LNCaP clone FGC (cell line): ENCODE data around the gene MLC1.
A peak's percentile ranks its signal among the peaks of the same experiment; 100 is the strongest.

Source experiments
- DNase-seq: peaks from one replicate; pipeline ENCODE4 v3.0.0-alpha.2; 2011; ENCODE audit warnings: low read depth
- H3K4me3 ChIP-seq: 2 replicates; pipeline ENCODE4 v1.5.1; 2011; ENCODE audit warnings: mild to moderate bottlenecking, low read depth, low read length, control low read depth
- CTCF ChIP-seq: IDR thresholded peaks from 2 replicates; pipeline ENCODE4 v1.5.1; 2012; ENCODE audit warnings: mild to moderate bottlenecking; ENCODE audit not compliant: control insufficient read depth, insufficient read depth; ENCODE audit errors: extremely low read depth

MLC1 gene

GRCh38 chr22:50030297-50031188 lies 54.7 kb downstream of the MLC1 start:
- no peak overlapping the region for H3K4me3 ChIP-seq
- peak; percentile 98 for TF ChIP-seq CTCF
- DNase-seq = no peak

GRCh38 chr22:50027639-50028537 lies 57.3 kb downstream of the MLC1 start:
- TF ChIP-seq CTCF = no peak
- DNase-seq = no peak
- H3K4me3 ChIP-seq = no peak overlapping the region

GRCh38 chr22:50025993-50026392 lies 59.2 kb downstream of the MLC1 start:
- DNase-seq = no peak
- H3K4me3 ChIP-seq = no peak overlapping the region
- TF ChIP-seq CTCF = no peak

- H3K4me3 ChIP-seq = no peak overlapping the region
- TF ChIP-seq CTCF = no peak
Observed at GRCh38 chr22:50022171-50022819, 62.9 kb downstream of the MLC1 start.

GRCh38 chr22:50020606-50021005 lies 64.6 kb downstream of the MLC1 start:
- TF ChIP-seq CTCF = no peak
- no peak for DNase-seq
- no peak overlapping the region for H3K4me3 ChIP-seq

More at GRCh38 chr22:50022171-50022819, 62.9 kb downstream of the MLC1 start:
- no peak for DNase-seq

GRCh38 chr22:50019316-50019715 lies 65.9 kb downstream of the MLC1 start:
- no peak overlapping the region for H3K4me3 ChIP-seq
- no peak for DNase-seq
- TF ChIP-seq CTCF = no peak
